ENCODE measurements around the gene RASGRF1. TPM values are rescaled to one million over a fixed set of nuclear protein-coding genes. Genes with fewer than 3 reads are reported as not detected.

Gene RASGRF1
- total and polyA plus RNA-seq, 9 of the 15 experiments (the other 6 are each of a cell fraction or from before 2014, with no cell fraction given): 0.03 to 0.58 (median 0.06) TPM; not detected in 1

GRCh38 chr15:79115986-79116665 is 25.5 kb upstream of the RASGRF1 start:
- intact Hi-C loops (cut with micrococcal nuclease) (no loop called here), in situ Hi-C loops (cut with MboI) (no loop called here)
- no TSS peak for BruUV-seq (replicated peaks)
- H4K20me1 ChIP-seq (replicated peaks; ENCODE audit: control insufficient read depth, insufficient read depth, low read length): no peaks in the 10 kb centered on the region
- H3K9me1 ChIP-seq (ENCODE audit: control insufficient read depth, insufficient read depth, low read length): no peaks in the 10 kb centered on the region
- FAIRE-seq (no peak), DNase-seq (ENCODE audit: extremely low read depth in 1 of 4, low spot score in 3 of 4) (no peak), ATAC-seq (no peak)
- H3K9me3 ChIP-seq (replicated peaks; ENCODE audit: control insufficient read depth, insufficient read depth, low read depth, low read length): no peaks in the 10 kb centered on the region
- ChIA-PET POLR2A (interaction anchor here (0.5 to 1.5 kb wide), 3 partner anchors 10 to 62 kb away, joined by 3 to 4 read pairs (median 4); no protein-coding TSS in a partner anchor), CTCF (ENCODE audit: low intra/inter-chr PET ratio) (interaction anchor here (0.6 kb wide), 1 partner anchor 32 kb away, joined by 6 read pairs; no protein-coding TSS in a partner anchor)
- H3K4me2 ChIP-seq (ENCODE audit: insufficient read depth, low read length): no peak overlapping the region
- no peaks in the 10 kb centered on the region for H3K36me3 ChIP-seq (ENCODE audit: control insufficient read depth, insufficient read depth, low read length)
- H2AFZ ChIP-seq (ENCODE audit: low read depth, low read length): no peak overlapping the region
- H3K27me3 ChIP-seq (ENCODE audit: control insufficient read depth in 2 of 2, insufficient read depth in 2 of 2, low read length in 2 of 2): peaks cover 0 to 10% of the 10 kb centered on the region in 2 experiments; a peak in 2 of 5 replicates
- H3K4me1 ChIP-seq (replicated peaks in 1 of 2; ENCODE audit: control insufficient read depth in 2 of 2, insufficient read depth in 2 of 2, low read length in 2 of 2): no peaks in the 10 kb centered on the region; a peak in 1 of 5 replicates
- H3K79me2 ChIP-seq (ENCODE audit: control insufficient read depth, insufficient read depth, low read length): no peaks in the 10 kb centered on the region
- 2% methylated on average over 7 of the region's 7 CpGs for WGBS (ENCODE audit: insufficient coverage, low coverage, missing lambda C conversion rate)
- no peak overlapping the region for H3K27ac ChIP-seq (ENCODE audit: extremely low read depth, low read depth, low read length)
- H3K9ac ChIP-seq (ENCODE audit: insufficient read depth in 1 of 2, low read depth in 2 of 2, low read length in 2 of 2): no peak overlapping the region
- TF ChIP-seq VEZF1 (CRISPR knock-in tag; IDR thresholded peaks at IDR 0.05): peak; percentile 16; the same call in 1 of the 2 replicates
- TF ChIP-seq POLR3G (IDR thresholded peaks at IDR 0.05; ENCODE audit: extremely low read depth, insufficient read length, insufficient replicate concordance): no peak
- TF ChIP-seq NR0B1 (IDR thresholded peaks at IDR 0.05; ENCODE audit: partially characterized antibody): no peak
- peak; percentile 67 for TF ChIP-seq EGR1 (conservative IDR thresholded peaks at IDR 0.05)
- no peak overlapping the region for H3K4me3 ChIP-seq
